ENCODE measurements around the gene WDR20. TPM values are rescaled to one million over a fixed set of nuclear protein-coding genes. Genes with fewer than 3 reads are reported as not detected.

WDR20 gene
- total RNA-seq, 2 experiments from 2014 or later: 13.3 to 31.0 TPM

DNA sequence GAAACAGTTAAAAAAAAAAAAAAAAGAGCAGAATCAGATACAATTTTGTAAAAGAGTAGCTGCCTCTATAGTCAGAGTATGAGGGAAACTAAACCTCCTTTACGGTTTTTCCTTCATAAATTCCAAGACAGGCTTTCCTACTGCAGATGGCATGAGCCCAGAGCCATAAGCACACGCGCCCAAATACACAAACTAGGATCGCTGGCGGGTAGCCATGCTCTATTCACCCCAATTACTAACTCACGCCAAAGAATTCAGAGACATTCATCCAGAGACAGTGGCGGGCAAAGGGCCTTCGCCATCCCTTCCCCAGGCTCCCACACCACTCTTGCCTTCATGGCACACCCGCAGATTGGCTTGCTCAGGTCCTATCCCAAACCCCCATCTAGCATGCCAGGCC is 117.0 kb downstream of the WDR20 start:
- Histone ChIP-seq H3K27ac (ENCODE audit: low read depth, low read length, poor library complexity, severe bottlenecking) (no peak overlapping the region), H3K79me2 (ENCODE audit: insufficient read depth, low read depth, low read length) (no peaks in the 10 kb centered on the region), H3K9me2 (ENCODE audit: insufficient read depth, low read length) (no peaks in the 10 kb centered on the region), H2AFZ (ENCODE audit: low read length) (no peak overlapping the region), H3K9me3 (ENCODE audit: low read length) (no peaks in the 10 kb centered on the region), H3K4me1 (ENCODE audit: insufficient read depth, low read length, poor library complexity, severe bottlenecking) (no peaks in the 10 kb centered on the region), H3K4me3 (ENCODE audit: low read depth, low read length, poor library complexity, severe bottlenecking) (no peak overlapping the region), H4K20me1 (ENCODE audit: insufficient read depth, low read length) (no peaks in the 10 kb centered on the region), H3K36me3 (ENCODE audit: insufficient read depth, low read length) (no peaks in the 10 kb centered on the region), H3K4me2 (ENCODE audit: low read length) (no peak overlapping the region)
- ChIA-PET CTCF (ENCODE audit: unreplicated experiment) (no interaction called here), POLR2A (no interaction called here)
- BruUV-seq (replicated peaks): no TSS peak
- no peak for DNase-seq (ENCODE audit: low spot score)
- intact Hi-C loops (cut with micrococcal nuclease; ENCODE audit: unreplicated experiment): no loop called here
- TF ChIP-seq, protein P1, sequence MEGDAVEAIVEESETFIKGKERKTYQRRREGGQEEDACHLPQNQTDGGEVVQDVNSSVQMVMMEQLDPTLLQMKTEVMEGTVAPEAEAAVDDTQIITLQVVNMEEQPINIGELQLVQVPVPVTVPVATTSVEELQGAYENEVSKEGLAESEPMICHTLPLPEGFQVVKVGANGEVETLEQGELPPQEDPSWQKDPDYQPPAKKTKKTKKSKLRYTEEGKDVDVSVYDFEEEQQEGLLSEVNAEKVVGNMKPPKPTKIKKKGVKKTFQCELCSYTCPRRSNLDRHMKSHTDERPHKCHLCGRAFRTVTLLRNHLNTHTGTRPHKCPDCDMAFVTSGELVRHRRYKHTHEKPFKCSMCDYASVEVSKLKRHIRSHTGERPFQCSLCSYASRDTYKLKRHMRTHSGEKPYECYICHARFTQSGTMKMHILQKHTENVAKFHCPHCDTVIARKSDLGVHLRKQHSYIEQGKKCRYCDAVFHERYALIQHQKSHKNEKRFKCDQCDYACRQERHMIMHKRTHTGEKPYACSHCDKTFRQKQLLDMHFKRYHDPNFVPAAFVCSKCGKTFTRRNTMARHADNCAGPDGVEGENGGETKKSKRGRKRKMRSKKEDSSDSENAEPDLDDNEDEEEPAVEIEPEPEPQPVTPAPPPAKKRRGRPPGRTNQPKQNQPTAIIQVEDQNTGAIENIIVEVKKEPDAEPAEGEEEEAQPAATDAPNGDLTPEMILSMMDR (conservative IDR thresholded peaks at IDR 0.05; ENCODE audit: low read length): no peak
- TF ChIP-seq EZH2phosphoT487 (IDR thresholded peaks at IDR 0.05; ENCODE audit: borderline replicate concordance, low read depth, low read length): no peak

DNA sequence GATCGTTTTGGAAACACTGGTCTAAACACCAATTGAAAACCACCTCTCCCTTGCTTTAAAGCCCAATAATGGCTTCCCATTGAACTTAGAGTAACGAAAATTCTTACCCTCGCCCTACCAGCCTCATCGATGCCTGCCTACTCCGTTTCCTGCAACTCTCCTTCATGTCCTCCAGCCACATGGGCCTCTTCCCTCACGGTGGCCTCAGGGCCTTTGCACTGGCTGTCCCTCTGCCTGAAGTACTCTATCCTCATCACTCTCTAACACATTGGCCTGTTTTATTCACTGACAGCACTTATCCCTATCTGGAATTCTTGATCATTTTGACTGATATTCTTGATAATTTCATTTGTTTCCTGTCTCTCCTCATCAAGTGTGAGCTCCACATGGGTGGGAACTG is 118.4 kb downstream of the WDR20 start:
- no peaks in the 10 kb centered on the region for H3K4me1 ChIP-seq (ENCODE audit: insufficient read depth, low read length, poor library complexity, severe bottlenecking)
- no peaks in the 10 kb centered on the region for H4K20me1 ChIP-seq (ENCODE audit: insufficient read depth, low read length)
- H3K4me2 ChIP-seq (ENCODE audit: low read length): no peak overlapping the region
- intact Hi-C loops (cut with micrococcal nuclease; ENCODE audit: unreplicated experiment): no loop called here
- no peak overlapping the region for H2AFZ ChIP-seq (ENCODE audit: low read length)
- no peaks in the 10 kb centered on the region for H3K9me3 ChIP-seq (ENCODE audit: low read length)
- H3K79me2 ChIP-seq (ENCODE audit: insufficient read depth, low read depth, low read length): no peaks in the 10 kb centered on the region
- no peak overlapping the region for H3K27ac ChIP-seq (ENCODE audit: low read depth, low read length, poor library complexity, severe bottlenecking)
- no peaks in the 10 kb centered on the region for H3K36me3 ChIP-seq (ENCODE audit: insufficient read depth, low read length)
- no peak for DNase-seq (ENCODE audit: low spot score)
- H3K9me2 ChIP-seq (ENCODE audit: insufficient read depth, low read length): no peaks in the 10 kb centered on the region
- no peak overlapping the region for H3K4me3 ChIP-seq (ENCODE audit: low read depth, low read length, poor library complexity, severe bottlenecking)
- ChIA-PET POLR2A (interaction anchor here (0.7 kb wide), 1 partner anchor 63 kb away, joined by 3 read pairs; no protein-coding TSS in a partner anchor), CTCF (ENCODE audit: unreplicated experiment) (no interaction called here)
- TF ChIP-seq EZH2phosphoT487 (IDR thresholded peaks at IDR 0.05; ENCODE audit: borderline replicate concordance, low read depth, low read length): no peak
- TF ChIP-seq, protein P1 (conservative IDR thresholded peaks at IDR 0.05; ENCODE audit: low read length): no peak
- BruUV-seq (replicated peaks): no TSS peak

Other genes starting within 250 kb of the WDR20 start
- gene DYNC1H1, start 175.3 kb upstream of the WDR20 start, total RNA-seq (2014; rRNA removed; shearing (Covaris generic)): 207 and 209 TPM in 2 replicates
- 291 TPM in 2 replicates for gene DYNC1H1, start 175.3 kb upstream of the WDR20 start, total RNA-seq (2022)
- 294 and 344 TPM in 2 replicates for gene HSP90AA1, start 52.9 kb upstream of the WDR20 start, total RNA-seq (2014; rRNA removed; shearing (Covaris generic))
- 610 and 704 TPM in 2 replicates for gene HSP90AA1, start 52.9 kb upstream of the WDR20 start, total RNA-seq (2022)
- gene MOK, start 165.3 kb downstream of the WDR20 start, total RNA-seq (2014; rRNA removed; shearing (Covaris generic)): 3.7 and 4.0 TPM in 2 replicates
- 2.2 and 4.3 TPM in 2 replicates for gene MOK, start 165.3 kb downstream of the WDR20 start, total RNA-seq (2022)
- gene ZNF839, start 179.8 kb downstream of the WDR20 start, total RNA-seq (2014; rRNA removed; shearing (Covaris generic)): 20.2 and 22.7 TPM in 2 replicates
- gene ZNF839, start 179.8 kb downstream of the WDR20 start, total RNA-seq (2022): 23.3 and 24.3 TPM in 2 replicates
- 28.2 and 37.7 TPM in 2 replicates for gene CINP, start 223.0 kb downstream of the WDR20 start, total RNA-seq (2014; rRNA removed; shearing (Covaris generic))
- 29.8 and 34.9 TPM in 2 replicates for gene CINP, start 223.0 kb downstream of the WDR20 start, total RNA-seq (2022)
- gene TECPR2, start 223.0 kb downstream of the WDR20 start, total RNA-seq (2014; rRNA removed; shearing (Covaris generic)): 5.3 and 6.8 TPM in 2 replicates
- 9.5 and 12.7 TPM in 2 replicates for gene TECPR2, start 223.0 kb downstream of the WDR20 start, total RNA-seq (2022)